Stimulated activated CD4-positive, alpha-beta T cell treated with anti-CD3 and anti-CD28 coated beads, Interleukin-4, amount 100 ng/mL, for 4 hours (primary cell): ENCODE measurements around the gene PRKCA.

Experiments used
- DNase-seq, 2 experiments: peaks; one replicate each; pipeline ENCODE4 v3.0.0-alpha.2; 2020

PRKCA gene

GRCh38 chr17:66833201-66833600 lies 530.8 kb downstream of the PRKCA start:
- DNase-seq: no peak

- DNase-seq: no peak
Observed at GRCh38 chr17:66834426-66834918, 532.1 kb downstream of the PRKCA start.

- DNase-seq: no peak
Observed at GRCh38 chr17:66834919-66835454, 532.6 kb downstream of the PRKCA start, which contains the start of gene CACNG5. CACNG5 (plus strand) TSS chr17:66835117; CDS start chr17:66877333, 42,216 bp downstream.

DNA sequence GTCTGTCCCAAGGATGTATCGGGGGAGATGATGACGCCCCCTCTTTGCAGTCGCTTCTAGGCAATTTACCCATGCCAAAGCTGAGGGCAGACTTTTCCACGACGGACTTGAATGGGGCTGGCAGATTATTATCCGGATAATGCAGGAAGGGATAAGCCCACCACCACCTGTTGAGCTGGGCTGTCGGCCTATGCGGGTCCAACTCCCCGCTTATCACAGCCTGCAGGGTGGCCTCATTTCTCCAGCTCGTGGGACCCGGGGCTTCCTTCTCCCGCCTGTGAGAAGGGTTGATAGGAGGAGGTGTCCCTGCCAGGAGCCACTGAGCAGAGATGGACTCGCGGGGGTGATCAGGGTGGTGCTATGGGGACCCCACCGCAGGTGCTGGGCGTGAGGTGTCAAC lies 533.1 kb downstream of the PRKCA start:
- DNase-seq: no peak

- DNase-seq: no peak
Observed at GRCh38 chr17:66836063-66837005, 533.9 kb downstream of the PRKCA start.

- DNase-seq: no peak
Observed at GRCh38 chr17:66837226-66837625, 534.8 kb downstream of the PRKCA start.

- DNase-seq: no peak
Observed at GRCh38 chr17:66837885-66838665, 535.7 kb downstream of the PRKCA start.

DNA sequence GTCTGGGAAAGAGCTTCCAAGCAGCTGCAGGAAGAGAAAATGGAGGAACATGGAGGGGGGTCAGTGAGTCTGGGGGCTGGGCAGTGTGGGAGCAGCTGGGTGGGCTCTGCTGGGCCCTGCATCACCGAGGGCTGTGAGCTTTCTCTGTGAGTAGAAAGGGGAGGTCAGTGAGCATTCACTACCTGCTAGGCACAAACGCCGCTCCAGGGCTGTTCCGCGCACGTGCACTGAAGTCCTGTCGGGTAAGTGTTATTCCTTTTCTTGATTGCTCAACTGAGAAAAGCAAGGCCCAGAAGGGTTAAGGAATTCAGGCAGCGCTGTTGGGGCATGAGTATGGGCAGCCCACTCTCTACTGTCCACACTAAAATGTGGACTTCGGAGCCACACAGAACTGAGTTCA lies 537.2 kb downstream of the PRKCA start:
- no peak for DNase-seq

GRCh38 chr17:66840061-66840460 lies 537.6 kb downstream of the PRKCA start:
- no peak for DNase-seq

- DNase-seq: no peak
Observed at GRCh38 chr17:66841328-66841727, 538.9 kb downstream of the PRKCA start.

- DNase-seq: no peak
Observed at GRCh38 chr17:66841744-66842143, 539.3 kb downstream of the PRKCA start.

- no peak for DNase-seq
Observed at GRCh38 chr17:66842505-66842904, 540.1 kb downstream of the PRKCA start.

DNA sequence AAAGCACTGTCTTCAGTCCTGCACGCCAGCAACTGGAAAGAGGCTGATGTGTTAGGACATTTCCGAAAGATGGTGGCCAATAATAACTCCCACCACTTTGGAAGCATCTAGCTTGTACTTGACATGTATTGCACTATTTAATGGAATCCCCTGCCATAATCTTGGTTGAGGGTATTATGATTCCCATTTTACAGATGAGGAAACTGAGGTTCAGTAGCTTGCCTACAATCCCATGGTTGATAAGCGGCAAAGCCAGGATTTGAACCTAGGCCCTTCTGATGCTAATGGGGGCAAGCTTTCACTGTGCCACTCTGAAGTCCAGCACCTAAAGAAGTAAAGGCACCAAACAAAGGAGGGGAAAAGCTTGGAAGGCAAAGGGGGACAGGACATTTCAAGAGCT lies 540.5 kb downstream of the PRKCA start:
- no peak for DNase-seq

DNA sequence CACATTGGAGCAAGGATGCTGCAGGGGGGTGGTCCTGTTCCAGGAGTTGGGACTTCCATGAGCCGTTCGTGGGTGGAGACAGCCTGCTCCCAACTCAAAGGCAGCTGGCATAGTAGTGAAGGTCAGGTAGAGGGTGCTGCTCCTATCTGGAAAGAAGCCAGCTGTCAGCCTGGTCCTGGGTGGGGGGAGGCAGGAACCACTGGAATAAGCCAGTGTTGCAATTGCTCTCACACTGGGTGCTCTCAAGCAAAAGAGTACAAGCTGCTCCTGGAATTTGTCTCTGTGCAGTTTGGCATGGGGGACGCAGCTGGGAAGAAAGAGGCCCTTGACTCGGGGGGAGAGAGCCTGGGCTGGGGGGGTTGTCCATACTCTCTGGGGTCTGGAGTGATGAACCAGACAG lies 541.2 kb downstream of the PRKCA start:
- DNase-seq: no peak

DNA sequence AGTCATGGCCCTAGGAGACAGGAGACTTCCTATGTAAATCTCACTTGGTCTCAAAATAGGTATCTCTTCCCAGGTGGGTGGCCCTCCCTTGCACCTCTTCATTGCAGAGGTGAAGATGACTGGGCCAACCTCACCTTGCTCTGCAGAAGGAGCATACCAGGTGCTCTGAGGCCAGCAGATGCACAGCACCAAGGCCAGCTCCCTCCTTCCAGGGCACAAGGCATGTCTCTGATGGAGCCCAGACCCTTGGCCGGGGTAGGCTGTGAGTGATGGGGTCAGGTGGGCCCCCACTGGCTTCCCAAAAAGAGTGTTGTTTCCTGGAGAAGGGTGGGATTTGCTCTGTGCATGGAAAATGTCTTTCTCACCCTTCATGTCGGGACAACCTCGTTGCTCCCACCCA lies 545.3 kb downstream of the PRKCA start:
- no peak for DNase-seq

- no peak for DNase-seq
Observed at GRCh38 chr17:66848496-66848895, 546.1 kb downstream of the PRKCA start.

DNA sequence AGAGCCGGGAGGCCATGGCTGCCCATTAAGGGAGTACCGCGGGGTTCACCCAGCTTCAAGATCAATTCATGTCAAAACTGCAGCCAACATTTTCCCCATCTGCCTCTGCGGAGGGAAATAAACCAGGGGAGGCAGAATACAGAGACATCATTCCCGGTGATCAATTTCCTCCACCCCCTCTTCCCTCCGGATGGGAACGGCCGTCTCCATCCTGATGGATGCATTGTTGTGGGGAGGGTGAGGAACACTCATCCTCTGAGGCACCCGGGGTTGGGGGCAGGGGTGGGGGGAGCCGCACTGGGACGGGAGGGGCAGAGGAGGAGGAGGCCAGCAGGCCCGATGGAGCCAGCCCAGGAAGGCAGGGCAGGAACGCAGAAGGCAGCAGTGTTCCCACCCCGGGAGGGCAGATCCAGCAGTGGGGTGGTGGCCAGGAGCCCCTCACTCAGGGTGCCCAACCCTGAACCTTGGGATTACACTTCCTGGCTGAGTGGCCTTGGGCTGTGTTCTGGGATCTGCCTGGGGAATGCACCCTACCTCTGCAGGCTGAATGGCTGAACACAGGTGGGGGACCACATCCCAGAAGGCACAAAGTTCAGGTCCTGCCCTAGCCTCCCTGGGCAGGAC lies 546.7 kb downstream of the PRKCA start:
- DNase-seq: no peak

GRCh38 chr17:66849851-66850580 lies 547.6 kb downstream of the PRKCA start:
- no peak for DNase-seq

GRCh38 chr17:66850692-66851091 lies 548.3 kb downstream of the PRKCA start:
- DNase-seq: no peak

DNA sequence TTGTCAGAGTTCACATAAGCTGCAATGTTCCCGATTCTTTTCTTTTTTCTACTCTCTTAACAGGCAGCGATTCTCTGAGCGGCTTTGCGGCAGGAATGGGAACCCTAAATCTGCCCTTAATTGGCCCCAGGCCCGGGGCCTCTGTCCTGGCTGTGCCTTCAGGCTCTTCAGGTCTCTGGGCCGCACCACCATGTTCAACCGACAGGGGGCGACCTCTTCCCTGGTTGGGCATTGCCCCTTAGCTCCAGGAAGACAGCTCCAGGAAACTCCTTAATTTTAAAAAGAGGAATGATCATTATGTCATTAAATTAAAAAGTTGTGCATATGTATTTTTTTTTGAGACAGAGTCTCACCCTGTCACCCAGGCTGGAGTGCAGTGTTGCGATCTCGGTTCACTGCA lies 552.8 kb downstream of the PRKCA start:
- peak in 1 of 2 experiments; percentile 5 for DNase-seq

DNA sequence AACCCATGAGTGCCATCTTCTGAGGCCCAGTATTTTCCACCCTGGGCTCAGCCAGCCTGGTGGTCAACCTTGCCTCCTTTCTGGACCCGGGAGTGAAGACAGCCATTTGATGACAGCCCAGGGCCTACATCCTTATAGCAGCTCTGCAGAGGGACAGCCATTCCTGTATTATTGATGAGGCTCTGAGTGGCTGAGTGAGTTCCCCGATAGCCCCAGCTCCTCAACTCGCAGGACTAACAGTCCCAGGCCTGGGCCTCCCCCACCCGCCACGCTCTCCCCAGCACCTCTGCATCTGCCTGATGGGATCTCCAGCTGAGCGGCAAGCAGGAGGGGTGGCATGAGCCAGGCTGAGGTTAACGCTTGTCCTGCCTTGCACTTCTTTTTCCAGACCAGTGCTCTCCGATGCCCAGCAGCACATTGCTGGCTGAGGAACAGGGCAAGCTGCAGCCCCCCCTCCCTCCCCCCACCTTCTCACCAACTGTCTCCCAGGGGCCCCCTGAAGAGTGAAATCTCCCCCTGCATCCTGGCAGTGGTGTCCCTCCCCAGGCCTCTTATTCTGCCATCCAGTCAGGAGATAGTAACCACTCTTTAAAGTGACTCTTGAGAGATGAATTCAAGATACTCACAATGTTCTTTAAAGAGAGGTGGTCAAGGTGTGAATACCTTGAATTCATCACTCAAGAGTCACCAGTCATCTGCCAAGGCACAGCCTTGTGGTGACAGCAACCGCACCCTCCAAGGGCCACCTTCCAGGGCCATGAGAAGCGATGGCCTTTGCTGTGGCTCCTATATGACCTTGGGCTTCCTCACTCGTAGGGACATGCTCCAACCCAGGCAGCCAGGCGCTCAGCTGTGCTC lies 556.0 kb downstream of the PRKCA start:
- no peak for DNase-seq
